ENCODE data around the gene GMDS.

GRCh38 chr6:1595271-1596087 lies 649.9 kb downstream of the GMDS start:
- TF ChIP-seq CTCF (IDR thresholded peaks at IDR 0.05) (no peak), POLR2A (IDR thresholded peaks at IDR 0.05) (no peak)

All from heart left ventricle (tissue), 13 donors.